HG03575 (cell line): Measurements from ENCODE around the gene IDNK.

Source experiments
- ATAC-seq: cut with Tn5 transposase; IDR thresholded peaks from one replicate; pipeline ENCODE4 v1.9.1; 2021; ENCODE audit not compliant: unreplicated experiment, insufficient number of reproducible peaks, low FRiP score; ENCODE audit errors: extremely low read depth

IDNK gene

DNA sequence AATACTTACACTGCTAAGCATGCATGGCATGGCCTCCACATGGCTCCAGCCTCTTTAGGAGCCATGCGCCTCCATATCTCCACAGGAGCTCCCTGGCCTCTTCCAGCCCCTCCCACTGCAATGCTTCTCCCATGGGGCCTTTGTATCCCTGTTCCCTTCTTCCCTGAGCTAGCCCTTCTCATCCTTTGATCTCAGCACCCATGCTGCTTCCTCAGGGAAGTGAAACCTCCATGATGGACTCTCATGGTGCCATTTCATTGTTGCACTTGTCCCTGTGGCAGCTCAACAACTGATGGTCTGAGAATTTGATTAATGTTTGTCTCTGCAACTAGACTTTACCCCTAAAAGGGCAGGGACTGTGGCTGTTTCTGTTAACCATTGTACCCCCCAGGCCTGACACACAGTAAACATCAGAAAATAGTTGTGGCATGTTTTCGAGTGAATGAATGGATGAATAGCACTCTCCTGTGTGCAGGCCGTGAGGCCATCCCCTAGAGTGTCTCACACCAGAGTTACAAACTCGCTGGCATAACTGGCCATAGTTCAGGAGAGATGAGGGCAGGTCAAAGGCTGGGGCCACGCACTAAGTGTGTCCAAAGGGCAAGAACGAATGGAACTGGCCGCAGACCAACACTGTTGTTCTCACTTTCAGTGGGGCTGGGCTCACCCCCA lies 6.6 kb downstream of the IDNK start:
- ATAC-seq = no peak

- ATAC-seq = no peak
Observed at GRCh38 chr9:83630938-83631457, 8.1 kb downstream of the IDNK start.

GRCh38 chr9:83633255-83633654 lies 10.3 kb downstream of the IDNK start:
- ATAC-seq = no peak

DNA sequence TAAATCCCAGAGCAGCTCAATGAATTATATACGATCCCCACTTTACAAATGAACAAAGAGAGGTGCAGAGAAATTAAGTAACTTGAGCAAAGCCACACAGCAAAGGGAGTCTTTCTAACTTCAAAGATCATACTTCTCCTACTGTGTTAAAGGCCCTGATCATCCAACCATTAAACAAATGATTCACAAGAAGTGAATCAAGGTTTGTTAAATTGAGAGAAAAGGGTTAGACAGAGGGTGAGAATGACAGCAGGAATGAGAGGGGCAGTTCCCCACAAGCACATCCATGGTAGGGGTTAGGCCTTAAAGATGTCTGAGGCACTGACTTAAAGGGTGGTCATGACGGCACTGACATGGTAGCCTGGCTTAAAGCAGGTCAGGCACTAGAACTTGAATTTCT lies 10.7 kb downstream of the IDNK start:
- ATAC-seq = no peak

- no peak for ATAC-seq
Observed at GRCh38 chr9:83636813-83637212, 13.9 kb downstream of the IDNK start.

DNA sequence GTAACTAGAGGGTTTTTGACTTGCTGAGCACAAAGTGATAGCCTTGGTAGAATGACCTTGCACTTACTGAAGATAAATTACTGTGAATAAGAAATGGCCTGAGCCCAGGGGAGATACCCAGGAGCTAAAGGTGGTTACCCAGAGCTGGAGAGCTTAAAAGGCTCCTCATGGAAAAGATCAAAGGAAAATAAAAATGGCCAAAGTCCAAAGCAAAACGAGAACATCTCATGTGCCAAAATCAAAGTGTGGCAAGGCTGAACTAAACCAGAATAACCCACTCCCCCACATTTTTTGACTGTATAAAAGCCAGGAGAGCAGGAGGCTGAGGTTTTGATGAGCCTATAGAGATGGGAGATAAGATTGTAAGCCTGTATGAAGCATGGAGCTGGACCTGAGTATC lies 14.4 kb downstream of the IDNK start:
- no peak for ATAC-seq

DNA sequence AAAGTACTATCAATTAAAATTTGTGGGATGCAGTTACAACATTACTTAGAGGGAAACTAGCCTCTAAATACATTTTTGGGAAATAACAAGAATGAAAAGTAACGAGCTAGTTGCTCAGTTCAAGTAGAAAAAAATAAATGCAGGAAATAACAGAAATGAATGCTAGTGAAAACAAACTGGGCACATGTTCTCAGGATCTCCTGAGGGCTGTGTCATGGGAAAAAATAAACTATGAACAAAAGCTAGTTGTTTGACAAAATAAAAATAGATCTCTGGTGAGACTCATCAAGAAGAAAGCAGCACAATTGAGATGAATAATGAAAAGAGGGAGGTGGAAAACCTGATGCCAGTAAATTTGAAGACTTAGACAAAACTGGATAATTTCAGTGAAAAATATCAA lies 16.3 kb downstream of the IDNK start:
- ATAC-seq = no peak

GRCh38 chr9:83642793-83643192 lies 19.9 kb downstream of the IDNK start:
- no peak for ATAC-seq

DNA sequence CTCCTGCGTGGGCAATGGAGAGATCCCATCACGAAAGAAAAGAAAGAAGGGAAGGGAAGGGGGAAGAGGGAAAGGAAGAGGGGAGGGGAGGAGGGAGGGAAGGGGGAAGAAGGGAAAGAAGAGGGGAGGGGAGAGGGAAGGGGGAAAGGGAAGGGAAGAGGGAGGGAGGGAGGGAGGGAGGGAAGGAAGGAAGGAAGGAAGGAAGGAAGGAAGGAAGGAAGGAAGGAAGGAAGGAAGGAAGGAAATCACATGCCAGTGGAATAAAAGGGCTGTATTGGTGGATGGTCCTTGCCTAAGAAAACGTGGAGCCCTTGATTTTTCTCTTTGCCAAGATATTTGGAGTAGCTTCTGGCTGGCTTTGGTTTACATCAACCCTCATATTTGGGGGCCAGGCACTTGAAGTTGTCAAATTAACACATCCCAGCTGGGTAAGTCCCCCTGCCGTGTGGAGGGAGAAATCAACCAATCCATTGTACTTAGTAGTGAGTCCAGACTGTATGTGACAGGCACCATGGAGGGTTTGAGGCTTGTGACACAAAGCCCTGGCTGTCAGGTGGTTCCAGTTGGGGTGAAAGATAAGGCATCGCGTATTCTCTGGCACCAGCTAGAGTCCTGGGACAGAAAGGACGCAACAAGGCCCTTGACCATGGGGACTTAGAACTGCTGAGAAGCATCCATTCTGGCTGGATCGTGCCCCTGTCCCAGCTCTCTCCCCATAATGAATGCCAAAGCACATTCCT lies 23.7 kb downstream of the IDNK start:
- no peak for ATAC-seq

DNA sequence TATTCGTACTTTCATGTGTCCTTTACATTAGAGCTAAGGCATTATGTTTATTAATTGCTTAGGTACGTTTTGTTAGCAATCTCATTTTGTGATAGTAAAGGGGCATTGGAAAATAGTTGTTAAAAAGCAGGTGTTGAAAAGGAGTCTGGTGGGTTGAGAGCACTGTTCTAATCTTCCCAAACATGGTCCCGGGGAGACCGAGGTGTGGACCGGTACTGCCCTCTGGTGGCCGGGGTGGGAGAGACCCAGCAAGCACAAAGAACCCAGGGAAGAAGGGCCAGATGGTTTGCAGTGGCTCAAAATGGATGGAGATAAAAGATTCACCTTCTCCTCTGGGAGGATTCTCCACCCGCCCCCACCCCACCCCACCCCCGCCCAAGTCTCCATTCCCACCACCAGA lies 26.1 kb downstream of the IDNK start:
- ATAC-seq = no peak

DNA sequence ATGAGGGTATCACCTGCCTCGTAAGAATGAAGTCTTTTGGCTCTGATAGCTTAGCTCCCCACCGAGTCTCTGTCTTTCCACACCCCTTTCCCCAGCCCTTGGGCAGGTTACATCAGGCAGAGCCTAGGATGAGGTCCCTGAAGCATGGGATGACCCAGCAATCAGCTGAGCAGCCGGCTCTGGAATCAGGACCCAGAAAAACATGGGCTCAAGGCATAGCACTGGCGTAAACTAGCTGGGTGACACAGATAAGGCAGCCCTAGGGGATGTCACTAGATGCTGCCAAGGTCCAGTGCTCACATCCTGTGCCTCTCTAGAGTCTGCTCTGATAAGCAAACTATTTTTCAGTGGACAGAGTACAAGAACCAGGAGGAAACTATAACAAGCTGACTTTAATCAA lies 26.6 kb downstream of the IDNK start:
- no peak for ATAC-seq

DNA sequence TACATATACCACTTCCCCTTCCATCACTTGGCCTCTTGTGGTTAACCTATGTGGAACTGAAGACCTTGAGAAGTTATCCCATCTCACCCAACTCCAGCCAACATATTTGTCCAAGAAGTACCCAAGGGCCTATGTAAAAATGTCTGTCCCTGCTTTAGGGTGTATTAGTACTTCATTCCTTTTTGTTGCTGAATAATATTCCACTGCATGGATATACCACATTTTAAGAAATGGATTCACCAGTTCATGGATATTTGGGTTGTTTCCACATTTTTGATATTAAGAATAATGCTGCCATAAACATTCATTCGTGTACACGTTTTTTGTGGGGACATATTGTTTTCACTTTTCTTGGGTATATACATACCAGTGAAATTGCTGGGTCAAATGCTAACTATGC lies 28.6 kb downstream of the IDNK start:
- no peak for ATAC-seq

DNA sequence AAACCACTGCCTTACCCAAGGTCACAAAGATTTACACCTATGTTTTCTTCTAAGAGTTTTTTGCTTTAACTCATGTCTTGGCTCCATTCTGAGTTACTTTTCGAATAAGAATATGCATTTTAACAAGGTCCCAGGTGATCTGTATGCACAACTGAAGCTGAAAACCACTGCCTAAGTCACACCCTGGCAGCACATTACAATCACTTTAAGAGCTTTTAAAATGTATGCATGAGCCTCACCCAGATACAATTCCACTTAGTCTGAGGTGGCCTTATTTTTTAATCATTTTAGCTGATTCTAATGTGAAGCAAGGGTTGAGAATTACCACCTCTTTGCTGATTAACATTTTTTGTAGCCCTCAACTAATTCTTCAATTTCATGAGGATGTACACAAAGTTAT lies 29.5 kb downstream of the IDNK start:
- ATAC-seq = no peak

DNA sequence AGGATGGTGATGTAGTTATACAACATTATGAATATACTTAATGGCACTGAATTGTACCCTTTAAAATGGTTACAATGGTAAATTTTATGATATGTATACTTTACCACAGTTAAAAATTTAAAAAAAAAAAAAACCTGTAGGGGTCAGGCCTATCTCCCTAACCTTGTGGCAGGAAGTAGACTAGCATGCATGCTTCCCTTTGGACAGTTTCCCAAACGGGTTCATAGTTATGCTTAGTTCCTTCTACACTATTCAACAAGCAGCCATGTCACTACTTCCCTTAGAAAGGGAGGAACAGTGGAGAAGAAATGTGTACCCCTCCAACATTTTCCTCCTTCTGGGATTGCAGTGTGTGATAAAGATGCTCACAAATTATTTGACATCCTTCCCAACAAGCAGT lies 32.5 kb downstream of the IDNK start:
- ATAC-seq = no peak

GRCh38 chr9:83656032-83656680 lies 33.2 kb downstream of the IDNK start:
- ATAC-seq = no peak

- ATAC-seq = no peak
Observed at GRCh38 chr9:83656952-83657351, 34.0 kb downstream of the IDNK start.

DNA sequence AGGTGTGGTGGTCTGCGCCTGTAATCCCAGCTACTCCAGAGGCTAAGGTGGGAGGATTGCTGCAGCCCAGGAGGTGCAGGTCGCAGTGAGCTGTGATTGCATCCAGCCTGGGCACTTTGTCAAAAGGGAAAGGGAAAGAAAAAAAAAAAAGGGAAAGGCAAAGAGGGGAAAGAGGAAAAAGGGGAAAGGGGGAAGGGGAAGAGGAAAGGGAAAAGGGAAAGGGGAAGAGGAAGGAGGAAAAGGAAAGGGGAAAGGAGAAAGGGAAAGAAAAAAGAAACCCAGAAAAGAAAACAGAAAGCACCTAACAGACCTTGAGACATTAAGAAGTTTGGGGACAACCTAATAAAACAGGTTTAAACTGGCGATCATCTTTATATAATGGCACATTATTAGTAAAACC lies 40.0 kb downstream of the IDNK start:
- no peak for ATAC-seq

DNA sequence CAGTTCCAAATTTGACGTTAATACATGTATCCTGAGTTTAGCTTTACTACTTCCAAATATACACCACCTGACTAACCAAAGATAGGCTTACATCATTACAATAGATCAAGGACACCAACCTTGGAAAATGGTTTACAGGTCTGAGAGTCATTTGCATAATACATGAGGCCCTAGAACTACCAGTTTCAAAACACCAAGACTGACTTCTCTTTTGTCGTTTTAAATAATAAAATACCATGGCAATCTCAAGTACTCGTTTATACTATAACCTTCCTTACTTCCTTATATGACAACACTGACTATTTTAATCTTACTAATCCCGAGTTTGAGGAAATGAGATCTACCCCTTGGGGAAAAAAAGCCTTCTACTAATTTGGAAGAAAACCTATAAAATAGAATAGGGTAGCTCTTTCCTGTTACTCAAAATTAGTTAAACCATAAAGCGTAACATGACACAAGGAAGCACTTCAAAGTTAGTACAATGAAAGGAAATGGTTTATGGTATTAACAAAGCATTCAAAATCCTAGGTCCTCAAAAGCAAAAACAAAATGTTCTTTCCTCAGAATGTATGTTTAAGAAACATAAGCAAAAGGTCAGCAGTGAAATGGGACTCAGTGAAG lies 42.7 kb downstream of the IDNK start:
- ATAC-seq = no peak

DNA sequence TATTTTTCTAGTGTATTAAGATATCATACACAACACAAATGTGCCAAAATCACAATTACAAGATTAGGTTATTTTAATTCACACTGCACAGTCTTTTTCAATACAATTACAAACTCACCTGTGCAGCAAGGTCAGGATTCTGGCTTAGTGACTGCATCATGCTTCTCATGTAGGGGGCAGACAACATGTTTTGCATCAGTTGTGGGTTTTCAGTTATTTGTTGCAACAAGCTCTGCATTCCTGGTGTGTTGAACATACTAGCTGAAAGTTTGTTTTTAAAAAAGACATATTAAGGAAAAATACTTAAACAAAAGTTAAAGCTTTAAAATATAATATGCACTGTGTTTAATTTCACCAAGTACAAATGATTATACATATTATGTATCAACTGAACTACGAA lies 46.1 kb downstream of the IDNK start:
- ATAC-seq = no peak

DNA sequence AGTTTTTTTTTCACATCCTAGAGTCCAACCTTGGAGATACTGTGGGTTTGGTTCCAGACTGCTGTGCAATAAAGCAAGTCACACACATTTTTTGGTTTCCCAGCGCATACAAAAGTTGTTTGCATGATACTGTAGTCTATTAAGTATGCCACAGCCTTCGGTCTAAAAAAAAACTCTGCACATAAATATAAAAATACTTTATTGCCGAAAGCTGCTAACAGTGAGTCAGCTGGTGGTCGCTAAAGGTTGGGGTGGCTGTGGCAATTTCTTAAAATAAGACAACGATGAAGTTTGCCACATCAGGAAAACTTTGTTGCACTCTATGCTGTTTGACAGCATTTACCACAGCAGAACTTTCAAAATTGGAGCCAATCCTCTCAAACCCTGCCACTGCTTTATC lies 47.4 kb downstream of the IDNK start:
- ATAC-seq = no peak
